ENCODE results near the gene OR1L4.

DNA sequence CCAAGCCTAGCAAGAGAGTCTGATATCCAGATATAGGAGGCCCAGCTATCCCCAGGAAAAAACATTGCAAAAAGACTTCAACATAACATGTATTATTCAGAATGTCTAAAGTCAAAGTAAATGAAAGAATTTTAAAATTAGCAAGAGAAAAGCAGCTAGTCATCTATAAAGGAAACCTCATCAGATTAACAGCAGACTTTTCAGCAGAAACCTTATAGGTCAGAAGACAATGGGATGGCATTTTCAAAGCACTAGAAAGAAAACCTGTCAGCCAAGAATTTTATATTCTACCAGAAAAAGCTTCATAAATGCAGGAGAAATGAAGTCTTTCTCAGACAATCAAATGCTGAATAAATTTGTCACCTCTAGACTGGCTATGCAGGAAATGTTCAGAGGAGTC, 38.9 kb upstream of the OR1L4 start:
- TF ChIP-seq CTCF (IDR thresholded peaks at IDR 0.05): no peak
- no peak for TF ChIP-seq POLR2A (IDR thresholded peaks at IDR 0.05)

Data from thyroid gland (tissue), 4 donors.